ENCODE data around the gene UBE2J1. TPM values are rescaled to one million over a fixed set of nuclear protein-coding genes. Genes with fewer than 3 reads are reported as not detected.

UBE2J1 gene
- total RNA-seq, 1 experiment from 2014 or later, result 29.0 TPM

DNA sequence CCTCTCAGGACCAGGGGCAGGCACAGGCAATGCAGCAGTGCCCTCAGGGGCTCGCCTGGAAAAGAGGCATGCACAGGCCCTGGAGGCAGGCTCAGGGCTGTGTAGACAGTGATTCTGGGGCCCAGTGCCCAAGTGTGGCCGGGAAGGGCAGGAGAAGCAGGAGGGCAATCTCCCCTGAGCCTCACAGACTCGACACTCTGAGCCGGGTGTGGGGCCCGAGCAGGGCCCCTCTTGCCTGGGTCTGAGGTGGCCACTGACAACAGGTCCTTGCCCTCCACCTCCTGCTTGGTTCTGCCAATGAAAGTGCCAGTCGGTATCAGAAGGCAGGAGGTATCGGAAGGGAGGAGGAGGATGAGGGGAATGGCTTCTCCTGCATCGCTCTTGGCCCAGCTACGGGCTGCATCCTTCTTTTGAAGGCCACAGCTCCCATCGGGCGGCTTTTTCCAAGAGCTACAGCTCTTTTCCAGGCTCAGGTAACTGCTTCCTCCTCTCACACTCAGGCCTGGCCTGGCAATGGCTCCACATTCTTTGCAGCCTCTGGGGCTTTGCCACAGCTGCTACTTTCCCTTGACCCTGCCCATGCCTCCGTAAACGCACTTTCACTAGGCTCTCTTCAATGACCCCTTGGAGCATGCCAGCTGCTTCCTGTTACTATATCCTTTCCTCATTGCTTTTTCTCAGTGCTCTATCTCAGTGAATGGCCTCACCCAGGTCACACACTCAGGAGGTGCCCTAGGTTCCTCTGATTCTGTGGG lies 61.9 kb downstream of the UBE2J1 start:
- TF ChIP-seq EZH2 (IDR thresholded peaks at IDR 0.05; ENCODE audit: low read depth), result no peak
- TF ChIP-seq, protein P1, sequence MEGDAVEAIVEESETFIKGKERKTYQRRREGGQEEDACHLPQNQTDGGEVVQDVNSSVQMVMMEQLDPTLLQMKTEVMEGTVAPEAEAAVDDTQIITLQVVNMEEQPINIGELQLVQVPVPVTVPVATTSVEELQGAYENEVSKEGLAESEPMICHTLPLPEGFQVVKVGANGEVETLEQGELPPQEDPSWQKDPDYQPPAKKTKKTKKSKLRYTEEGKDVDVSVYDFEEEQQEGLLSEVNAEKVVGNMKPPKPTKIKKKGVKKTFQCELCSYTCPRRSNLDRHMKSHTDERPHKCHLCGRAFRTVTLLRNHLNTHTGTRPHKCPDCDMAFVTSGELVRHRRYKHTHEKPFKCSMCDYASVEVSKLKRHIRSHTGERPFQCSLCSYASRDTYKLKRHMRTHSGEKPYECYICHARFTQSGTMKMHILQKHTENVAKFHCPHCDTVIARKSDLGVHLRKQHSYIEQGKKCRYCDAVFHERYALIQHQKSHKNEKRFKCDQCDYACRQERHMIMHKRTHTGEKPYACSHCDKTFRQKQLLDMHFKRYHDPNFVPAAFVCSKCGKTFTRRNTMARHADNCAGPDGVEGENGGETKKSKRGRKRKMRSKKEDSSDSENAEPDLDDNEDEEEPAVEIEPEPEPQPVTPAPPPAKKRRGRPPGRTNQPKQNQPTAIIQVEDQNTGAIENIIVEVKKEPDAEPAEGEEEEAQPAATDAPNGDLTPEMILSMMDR (conservative IDR thresholded peaks at IDR 0.05), result no peak
- Histone ChIP-seq H3K9me2 (ENCODE audit: insufficient read depth) (no peaks in the 10 kb centered on the region), H3K79me2 (ENCODE audit: low read depth) (no peaks in the 10 kb centered on the region), H4K20me1 (ENCODE audit: insufficient read depth) (no peaks in the 10 kb centered on the region), H3K27ac (no peak overlapping the region), H2AFZ (no peak overlapping the region), H3K36me3 (ENCODE audit: low read depth) (no peaks in the 10 kb centered on the region), H3K4me3 (no peak overlapping the region), H3F3A (ENCODE audit: insufficient read depth, low read depth) (no peaks in the 10 kb centered on the region), H3K4me1 (replicated peaks; ENCODE audit: insufficient read depth) (no peaks in the 10 kb centered on the region), H3K4me2 (no peak overlapping the region), H3K9me3 (ENCODE audit: insufficient read depth, low read depth) (no peaks in the 10 kb centered on the region), H3K27me3 (ENCODE audit: insufficient read depth, low read depth) (no peaks in the 10 kb centered on the region)
- intact Hi-C loops (cut with micrococcal nuclease; ENCODE audit: unreplicated experiment), result no loop called here
- BruUV-seq (replicated peaks), result no TSS peak
- DNase-seq, result no peak
- POLR2A ChIA-PET (ENCODE audit: unreplicated experiment), result no interaction called here
- CTCF ChIA-PET, result no interaction called here

DNA sequence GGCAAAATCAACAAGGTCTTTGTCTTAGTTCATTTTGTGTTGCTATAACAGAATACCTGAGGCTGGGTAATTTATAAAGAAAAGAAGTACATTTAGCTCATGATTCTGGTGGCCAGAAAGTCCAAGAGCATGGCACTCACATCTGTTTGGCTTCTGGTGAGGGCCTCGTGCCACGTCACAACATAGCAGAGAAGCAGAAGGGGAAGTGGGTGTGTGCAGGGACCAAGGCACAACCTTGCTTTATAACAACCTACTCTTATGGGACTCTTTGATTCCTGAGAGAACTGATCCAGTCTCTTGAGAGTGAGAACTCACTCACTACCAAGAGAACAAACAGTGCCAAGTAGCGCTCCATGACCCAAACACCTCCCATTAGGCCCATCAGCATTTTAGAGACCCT lies 62.8 kb downstream of the UBE2J1 start:
- no peaks in the 10 kb centered on the region for H4K20me1 ChIP-seq (ENCODE audit: insufficient read depth)
- no peaks in the 10 kb centered on the region for H3K4me1 ChIP-seq (replicated peaks; ENCODE audit: insufficient read depth)
- TF ChIP-seq, protein P1 (conservative IDR thresholded peaks at IDR 0.05), result no peak
- TF ChIP-seq EZH2 (IDR thresholded peaks at IDR 0.05; ENCODE audit: low read depth), result no peak
- no peaks in the 10 kb centered on the region for H3K9me3 ChIP-seq (ENCODE audit: insufficient read depth, low read depth)
- H2AFZ ChIP-seq, result no peak overlapping the region
- intact Hi-C loops (cut with micrococcal nuclease; ENCODE audit: unreplicated experiment), result no loop called here
- no peaks in the 10 kb centered on the region for H3K79me2 ChIP-seq (ENCODE audit: low read depth)
- BruUV-seq (replicated peaks), result no TSS peak
- H3K27ac ChIP-seq, result no peak overlapping the region
- no peak overlapping the region for H3K4me3 ChIP-seq
- no peaks in the 10 kb centered on the region for H3K36me3 ChIP-seq (ENCODE audit: low read depth)
- no peaks in the 10 kb centered on the region for H3F3A ChIP-seq (ENCODE audit: insufficient read depth, low read depth)
- no peak overlapping the region for H3K4me2 ChIP-seq
- no peaks in the 10 kb centered on the region for H3K27me3 ChIP-seq (ENCODE audit: insufficient read depth, low read depth)
- DNase-seq, result no peak
- CTCF ChIA-PET, result interaction anchor here (0.6 kb wide), 2 partner anchors 59 to 90 kb away, joined by 3 read pairs; no protein-coding TSS in a partner anchor
- POLR2A ChIA-PET (ENCODE audit: unreplicated experiment), result interaction anchor here (0.5 to 0.6 kb wide), 2 partner anchors 37 to 326 kb away, joined by 3 to 7 read pairs; partner anchors contain the start of gene RNGTT
- no peaks in the 10 kb centered on the region for H3K9me2 ChIP-seq (ENCODE audit: insufficient read depth)

DNA sequence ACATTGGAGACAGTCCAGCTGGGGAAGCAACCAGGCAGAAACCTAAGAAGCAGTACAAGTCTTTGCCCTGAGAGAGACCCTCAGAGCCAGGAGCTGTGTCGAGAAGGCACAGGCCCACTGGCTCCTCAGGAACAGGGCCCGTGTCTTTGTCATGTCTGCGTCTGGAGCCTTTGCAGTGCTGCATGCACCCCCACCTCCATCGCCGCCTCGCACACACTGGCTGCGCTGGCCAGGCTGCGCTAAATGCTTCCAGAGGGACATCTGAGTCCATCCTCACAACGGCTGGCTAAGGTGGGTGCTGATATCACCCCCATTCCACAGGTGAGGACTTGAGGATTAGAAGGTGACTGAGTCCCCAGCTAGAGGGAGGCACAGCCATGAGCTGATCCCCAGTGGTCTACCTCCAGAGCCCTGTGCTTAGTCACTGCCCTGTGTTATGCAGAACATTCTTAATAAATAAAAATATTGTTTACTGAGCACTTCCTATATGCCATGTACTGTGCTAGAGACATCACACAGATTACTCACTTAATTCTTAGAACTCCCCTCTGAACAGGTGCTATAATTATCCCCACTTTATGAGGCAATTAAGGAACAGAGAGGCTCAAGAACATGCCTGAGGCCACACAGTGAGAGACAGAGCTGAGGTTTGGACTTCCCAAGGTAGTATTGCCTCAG lies 65.0 kb downstream of the UBE2J1 start:
- BruUV-seq (replicated peaks), result no TSS peak
- no peak overlapping the region for H3K27ac ChIP-seq
- H3K4me2 ChIP-seq, result no peak overlapping the region
- TF ChIP-seq EZH2 (IDR thresholded peaks at IDR 0.05; ENCODE audit: low read depth), result no peak
- no peak overlapping the region for H3K4me3 ChIP-seq
- H3K27me3 ChIP-seq (ENCODE audit: insufficient read depth, low read depth), result no peaks in the 10 kb centered on the region
- no peaks in the 10 kb centered on the region for H3F3A ChIP-seq (ENCODE audit: insufficient read depth, low read depth)
- no peaks in the 10 kb centered on the region for H3K79me2 ChIP-seq (ENCODE audit: low read depth)
- H4K20me1 ChIP-seq (ENCODE audit: insufficient read depth), result no peaks in the 10 kb centered on the region
- DNase-seq, result no peak
- no peak overlapping the region for H2AFZ ChIP-seq
- no peaks in the 10 kb centered on the region for H3K4me1 ChIP-seq (replicated peaks; ENCODE audit: insufficient read depth)
- H3K36me3 ChIP-seq (ENCODE audit: low read depth), result no peaks in the 10 kb centered on the region
- POLR2A ChIA-PET (ENCODE audit: unreplicated experiment), result no interaction called here
- no peaks in the 10 kb centered on the region for H3K9me2 ChIP-seq (ENCODE audit: insufficient read depth)
- CTCF ChIA-PET, result no interaction called here
- H3K9me3 ChIP-seq (ENCODE audit: insufficient read depth, low read depth), result no peaks in the 10 kb centered on the region
- intact Hi-C loops (cut with micrococcal nuclease; ENCODE audit: unreplicated experiment), result no loop called here

Measured in PC-9 (cell line).